HG03175 (cell line): ENCODE measurements around the gene CD226.
"Not testable (repeated sequence)": the region's sequence is repeated elsewhere in the genome, so short reads cannot be mapped to it uniquely, and the experiment has no call there.

Source experiments
- ATAC-seq: cut with Tn5 transposase; IDR thresholded peaks from one replicate; pipeline ENCODE4 v1.9.1; 2021; ENCODE audit warnings: mild to moderate bottlenecking, moderate library complexity; ENCODE audit not compliant: unreplicated experiment

The CD226 gene

DNA sequence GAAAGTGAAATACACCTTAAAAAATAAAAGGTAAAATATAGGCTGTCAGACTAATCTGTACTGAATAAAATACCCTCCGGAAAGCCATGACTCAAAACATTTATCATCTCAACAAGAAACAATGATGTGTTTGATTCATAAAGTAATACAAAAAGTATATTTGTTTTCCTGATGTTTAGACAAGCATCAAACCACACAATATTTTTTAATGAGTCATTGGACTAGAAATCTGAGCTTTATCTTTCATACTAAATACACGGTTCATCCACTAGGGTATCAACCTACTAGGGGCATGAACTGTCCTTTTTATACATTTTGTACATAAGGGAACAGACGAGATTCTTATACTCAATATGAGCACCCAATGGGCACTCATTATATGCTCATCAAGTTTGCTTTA, 31.3 kb downstream of the CD226 start:
- no peak for ATAC-seq

DNA sequence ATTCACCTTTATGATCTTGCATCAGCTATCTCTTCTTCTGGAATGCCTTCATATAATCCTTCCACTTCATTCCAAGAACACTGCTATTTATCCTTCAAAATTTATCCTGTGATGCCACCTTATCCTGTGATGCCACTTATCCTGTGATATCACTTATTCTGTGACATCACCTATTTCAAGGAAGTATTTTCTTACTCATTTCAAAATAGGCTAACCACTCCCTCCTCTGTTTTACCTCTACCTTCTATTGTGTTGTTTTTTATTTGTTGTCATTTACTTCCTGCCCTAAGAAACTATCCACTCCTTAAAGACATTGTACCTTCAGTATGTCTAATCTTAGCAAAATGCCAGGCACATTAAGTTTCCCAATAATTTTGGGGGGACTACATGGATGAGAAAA, 38.8 kb downstream of the CD226 start:
- no peak for ATAC-seq

DNA sequence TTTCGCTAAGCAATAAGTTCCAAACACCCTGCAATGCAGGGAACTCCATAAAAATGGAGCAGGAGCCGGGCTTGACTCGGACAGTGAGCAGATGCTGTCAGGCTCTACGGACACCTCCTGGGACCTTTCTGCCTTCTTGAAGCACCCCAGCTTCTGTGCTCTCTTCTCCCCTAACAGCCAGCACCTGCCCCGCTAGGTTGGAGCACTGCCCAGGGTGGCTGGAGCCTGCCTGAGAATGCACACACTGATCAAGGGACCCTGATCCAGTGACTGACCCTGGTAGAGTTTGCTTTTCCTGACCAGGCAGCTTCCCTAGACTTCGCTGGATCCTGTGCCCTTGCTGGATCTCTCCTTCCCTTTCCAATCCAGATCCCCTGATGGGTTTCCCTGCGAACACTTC, 40.9 kb downstream of the CD226 start:
- no peak for ATAC-seq

DNA sequence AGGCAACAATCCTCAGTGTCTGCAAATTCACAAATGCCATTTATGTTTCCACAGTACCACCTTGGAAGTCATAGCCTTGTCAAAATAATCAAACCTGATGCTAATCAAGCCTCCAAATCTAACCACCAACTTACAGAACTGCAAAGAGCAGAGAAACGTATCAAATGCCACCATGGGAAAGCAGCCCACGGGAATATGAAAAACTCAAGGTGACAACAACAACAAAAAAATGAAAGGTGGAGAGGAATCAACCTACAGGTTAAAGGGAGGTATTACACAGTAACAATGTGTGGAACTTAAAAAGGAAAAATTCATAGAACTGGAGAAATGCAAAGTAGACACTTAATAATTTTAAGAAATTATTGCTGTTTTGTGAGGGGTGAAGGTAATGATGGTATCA, 46.7 kb downstream of the CD226 start:
- ATAC-seq = no peak

DNA sequence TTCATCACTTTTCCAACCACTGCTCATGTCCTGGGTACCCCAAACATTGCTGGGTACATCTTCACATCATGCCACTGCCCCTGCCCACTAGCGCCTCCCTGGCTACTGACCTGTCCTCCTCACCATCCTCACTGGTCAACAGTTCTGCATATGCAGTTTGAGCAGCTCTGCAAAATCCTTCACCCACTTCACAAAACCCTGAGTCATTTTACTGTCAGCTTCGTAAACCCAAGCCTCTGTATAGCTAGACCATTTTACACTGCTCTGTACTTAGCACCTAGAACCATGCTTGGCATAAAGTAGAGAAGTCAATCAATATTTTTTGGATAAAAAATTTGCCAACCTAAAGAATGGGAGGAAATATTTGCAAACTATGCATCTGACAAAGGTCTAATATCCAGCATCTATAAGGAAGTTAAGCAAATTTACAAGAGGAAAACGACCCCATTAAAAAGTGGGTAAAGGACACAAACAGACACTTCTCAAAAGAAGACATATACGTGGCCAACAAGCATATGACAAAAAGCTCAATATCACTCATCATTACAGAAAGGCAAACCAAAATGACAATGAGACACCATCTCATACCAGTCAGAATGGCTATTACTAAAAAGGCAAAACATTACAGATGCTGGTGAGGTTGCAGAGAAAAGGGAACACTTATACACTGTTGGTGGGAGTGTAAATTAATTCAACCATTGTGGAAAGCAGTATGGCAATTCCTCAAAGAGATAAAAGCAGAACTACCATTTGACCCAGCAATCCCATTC, 48.3 kb downstream of the CD226 start:
- ATAC-seq = not testable (repeated sequence)

DNA sequence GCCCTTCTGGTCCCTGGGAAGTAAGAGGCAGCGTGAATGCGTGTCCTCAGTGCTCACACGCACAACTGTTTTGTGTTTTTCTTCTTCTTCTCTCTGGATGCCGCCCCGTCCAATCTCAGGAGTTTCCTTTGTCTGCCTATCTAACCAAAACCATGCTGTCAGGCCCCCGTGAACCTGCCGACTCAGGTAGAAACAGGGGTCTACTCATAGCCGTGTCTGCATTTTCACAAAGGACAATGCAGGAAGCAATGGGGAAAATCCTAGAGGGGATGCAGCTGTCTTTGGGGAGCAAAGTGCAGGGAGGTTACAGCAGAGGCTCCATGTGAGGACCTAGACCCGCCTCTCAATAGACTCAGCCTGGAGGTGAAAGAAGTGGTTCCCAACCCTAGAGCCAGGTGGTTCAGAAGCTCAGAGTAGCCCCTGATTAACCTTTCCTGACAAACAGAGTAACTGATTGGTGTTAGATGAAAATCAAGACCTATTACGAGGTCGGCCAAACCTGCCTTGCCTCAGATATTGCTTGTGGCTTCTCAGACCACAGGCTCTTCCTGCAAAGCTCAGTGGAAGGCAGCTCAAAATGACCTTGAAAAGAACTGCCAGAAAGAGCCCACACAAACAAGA, 49.3 kb downstream of the CD226 start:
- ATAC-seq = peak; percentile 34

DNA sequence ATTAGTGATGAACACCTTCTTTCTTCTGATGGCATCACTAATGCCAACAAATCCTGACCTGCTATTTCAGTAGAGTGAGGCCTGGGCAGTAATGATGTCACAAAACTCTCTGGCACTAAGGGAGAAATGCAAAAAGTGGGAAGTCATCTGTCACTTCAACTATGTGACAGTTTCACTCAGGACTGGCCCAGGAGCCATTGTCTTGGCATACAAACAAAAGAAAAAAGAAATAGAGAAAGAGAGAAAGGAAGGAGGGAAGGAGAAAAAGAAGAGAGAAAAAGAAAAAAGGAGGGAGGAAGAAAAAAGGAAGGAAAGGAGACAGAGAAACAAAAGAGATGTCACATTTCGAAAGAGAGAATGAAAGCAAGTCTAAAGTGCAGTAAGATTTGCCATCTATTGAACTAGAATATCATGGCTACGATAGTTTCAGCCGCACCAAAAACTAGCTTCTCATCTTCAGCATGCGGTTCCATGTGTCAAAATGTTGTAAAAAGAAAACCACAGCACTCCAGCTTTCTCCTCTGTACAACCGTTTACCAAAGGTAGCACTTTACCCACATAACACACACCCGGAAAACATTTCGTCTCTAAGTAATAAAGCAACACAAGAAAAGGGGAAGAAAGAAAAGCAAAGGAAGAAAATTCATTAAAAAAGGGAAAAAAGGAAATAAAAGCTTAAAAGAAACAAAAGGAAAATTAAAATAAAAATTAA, 50.1 kb downstream of the CD226 start:
- ATAC-seq = peak; percentile 28

DNA sequence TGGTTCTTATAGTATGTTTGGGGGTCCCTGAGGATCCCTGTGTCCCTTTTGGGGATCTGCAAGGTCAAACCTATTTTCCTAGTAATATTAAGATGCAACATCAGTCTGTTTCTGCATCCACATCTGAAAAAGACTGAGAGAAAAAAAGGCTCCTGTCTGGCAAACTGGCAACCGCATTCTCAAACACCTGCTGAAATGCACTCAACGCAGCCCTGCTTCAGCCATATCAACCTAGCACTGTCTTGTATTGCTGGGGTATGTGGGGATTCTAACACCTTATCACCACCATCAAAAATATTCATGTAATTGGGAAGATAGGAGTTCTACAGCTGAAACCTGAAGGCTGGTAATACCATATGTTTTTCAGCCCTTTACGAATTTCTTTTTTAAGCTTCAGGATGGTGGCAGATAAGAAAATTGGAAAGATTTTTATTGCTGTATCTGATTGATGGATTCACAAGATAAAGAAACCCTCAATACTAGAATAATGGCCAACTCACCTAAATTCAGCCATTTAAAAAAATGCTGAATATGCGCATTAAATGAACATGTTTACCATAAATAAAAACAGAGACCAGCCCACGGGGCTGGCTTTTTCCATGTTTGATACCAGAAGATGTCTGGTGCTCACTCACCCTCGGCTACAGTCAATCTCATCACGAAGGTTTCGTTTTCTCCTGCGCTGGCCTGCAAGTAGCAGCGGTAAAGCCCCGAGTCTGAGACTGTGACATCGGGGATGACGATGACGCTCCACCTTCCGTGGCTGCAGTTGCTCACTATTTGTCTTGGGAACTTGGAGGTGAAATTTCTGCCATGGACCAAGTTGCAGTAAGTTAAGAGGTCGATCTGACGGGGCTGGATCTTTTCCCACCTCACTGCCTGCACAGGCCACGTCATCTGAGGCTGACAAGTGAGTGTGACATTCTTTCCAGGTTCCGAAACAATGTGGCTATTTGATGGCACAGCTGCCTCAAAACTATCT, 52.3 kb downstream of the CD226 start:
- ATAC-seq = no peak

DNA sequence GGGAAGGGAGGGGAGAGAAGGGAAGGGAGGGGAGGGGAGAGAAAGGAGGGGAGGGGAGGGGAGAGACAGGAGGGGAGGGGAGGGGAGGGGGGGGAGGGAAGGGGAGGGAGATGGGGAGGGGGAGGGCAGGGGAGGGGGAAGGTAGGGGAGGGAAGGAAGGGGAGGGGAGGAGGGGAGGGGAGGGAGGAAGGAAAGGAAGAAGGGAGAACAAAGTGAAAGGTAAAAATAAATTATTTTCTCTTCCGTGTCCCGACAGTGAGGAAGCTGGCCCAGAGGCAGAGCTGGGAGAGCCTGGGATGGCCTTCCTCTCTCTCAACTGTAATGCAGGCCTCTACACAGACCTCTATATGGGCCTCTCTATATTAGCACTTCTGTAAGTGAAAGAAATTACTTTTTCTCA, 53.2 kb downstream of the CD226 start:
- ATAC-seq = no peak

DNA sequence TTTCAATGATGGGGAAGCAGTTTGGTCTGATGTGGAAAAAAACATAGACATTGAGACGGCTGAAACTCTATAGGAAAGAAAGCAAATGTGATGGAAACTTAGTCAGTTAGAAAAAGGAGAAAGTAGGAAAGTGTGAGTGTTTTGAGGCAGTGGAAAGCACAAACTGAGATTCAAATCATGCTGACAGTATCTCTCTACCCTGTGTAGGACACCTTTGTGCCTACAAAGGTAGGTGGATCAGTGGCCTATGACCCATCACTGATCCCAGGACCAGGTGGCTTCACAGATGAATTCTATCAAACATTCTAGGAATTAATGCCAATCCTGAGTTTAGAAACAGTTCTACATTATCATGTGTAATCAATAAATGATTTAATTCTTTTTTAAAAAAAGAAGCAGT, 57.1 kb downstream of the CD226 start:
- no peak for ATAC-seq

DNA sequence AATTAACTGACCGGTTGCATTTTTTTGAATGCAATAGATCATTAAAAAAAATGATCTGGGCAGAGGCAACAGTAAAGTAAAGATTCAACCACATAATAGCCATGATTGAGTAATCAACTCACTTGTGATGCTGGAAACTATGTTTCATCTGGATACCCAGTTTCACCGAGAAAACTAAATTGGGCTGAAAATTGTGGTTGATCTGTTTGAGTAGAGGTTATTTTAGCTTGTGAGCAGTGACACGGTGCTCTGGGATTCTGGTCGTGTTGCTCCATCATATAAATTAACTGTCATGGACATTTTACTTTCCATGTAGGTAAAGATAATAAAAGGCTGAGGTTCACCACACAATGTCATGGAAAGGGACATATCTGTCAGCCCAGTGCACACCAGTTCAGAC, 58.7 kb downstream of the CD226 start:
- no peak for ATAC-seq

DNA sequence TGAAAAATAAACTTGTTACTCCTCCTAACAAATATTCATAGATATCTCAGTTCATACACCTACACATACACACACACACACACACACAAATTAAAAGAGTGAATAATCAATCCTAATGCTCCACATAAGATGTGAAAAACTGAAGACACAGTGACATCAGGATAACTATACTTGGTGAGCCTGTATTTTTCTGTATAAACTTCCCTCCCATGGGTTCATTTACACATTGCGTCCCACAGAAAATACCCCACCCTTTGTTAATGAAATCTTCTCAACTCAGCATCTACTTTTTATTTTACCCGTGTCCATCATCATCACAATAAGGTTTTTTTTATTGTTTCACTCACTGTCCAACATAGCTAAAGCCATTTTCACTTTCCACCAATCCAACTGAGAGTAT, 60.4 kb downstream of the CD226 start:
- ATAC-seq = no peak

DNA sequence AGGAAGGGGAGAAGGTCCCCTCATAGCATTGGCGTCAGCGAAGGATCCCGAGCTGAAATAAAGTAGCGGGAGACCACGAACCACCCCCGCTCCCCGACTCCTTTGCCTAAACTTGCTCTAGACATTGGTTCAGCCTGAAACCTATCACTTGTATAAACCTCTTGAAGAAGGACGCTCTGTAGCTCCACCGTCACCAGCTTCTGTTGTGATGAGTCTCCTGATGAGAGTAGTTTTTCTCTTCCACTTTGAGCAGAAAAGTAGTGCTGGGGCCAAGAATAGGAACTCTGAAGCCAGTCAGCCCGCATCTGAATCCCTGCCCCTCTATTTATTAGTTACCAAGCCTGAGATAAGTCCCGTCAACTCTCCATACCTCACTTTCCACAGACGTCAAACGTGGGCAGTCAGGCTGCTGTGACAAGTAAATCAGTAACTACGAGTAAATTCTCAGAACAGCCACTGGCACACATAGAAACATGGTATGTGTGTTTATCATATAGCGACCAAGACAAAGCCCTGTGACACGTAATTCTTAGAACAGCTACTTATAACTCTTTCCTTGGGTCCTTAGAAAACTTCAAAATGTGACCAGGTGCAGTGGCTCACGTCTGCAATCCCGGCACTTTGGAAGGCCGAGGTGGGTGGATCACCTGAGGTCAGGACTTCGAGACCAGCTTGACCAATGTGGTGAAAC, 61.7 kb downstream of the CD226 start:
- ATAC-seq = peak; percentile 88

DNA sequence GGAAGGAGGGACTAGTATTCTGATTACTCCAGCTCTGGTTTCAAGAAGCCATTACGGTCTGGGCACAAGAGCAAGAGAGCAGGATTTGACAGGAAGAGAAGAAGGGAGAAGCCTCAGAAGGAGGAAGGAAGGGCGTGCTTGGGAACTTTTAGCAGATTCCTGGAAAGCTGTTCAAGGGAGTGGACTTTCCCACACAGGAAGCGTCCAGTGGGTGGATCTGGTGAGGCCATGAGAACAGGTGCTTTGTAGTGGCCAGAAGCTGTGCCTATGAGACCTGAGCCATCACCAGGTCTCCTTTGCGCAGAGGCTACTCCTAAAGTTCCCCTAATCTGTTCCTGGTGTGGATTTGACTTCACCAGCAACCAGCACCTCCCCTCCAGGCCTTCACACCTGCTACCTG, 62.3 kb downstream of the CD226 start:
- no peak for ATAC-seq

DNA sequence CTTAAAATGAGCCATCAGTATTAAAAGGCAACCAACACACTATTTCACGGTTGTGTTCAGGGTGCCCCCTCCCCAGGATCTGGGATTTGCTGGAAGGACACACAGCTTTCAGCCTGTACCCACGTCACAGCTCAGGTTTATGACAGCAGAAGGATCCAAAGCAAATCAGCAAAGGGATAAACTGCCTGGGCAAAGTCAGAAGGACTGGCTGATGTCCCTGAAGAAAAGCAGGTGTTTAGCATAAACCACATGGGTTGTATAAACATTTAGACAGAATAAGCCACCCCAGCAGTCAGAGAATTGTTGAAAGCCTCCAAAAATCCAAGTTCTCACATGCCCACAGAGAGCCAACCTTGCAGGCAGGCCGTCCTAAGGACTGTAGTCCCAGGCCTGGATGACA, 63.9 kb downstream of the CD226 start:
- no peak for ATAC-seq

DNA sequence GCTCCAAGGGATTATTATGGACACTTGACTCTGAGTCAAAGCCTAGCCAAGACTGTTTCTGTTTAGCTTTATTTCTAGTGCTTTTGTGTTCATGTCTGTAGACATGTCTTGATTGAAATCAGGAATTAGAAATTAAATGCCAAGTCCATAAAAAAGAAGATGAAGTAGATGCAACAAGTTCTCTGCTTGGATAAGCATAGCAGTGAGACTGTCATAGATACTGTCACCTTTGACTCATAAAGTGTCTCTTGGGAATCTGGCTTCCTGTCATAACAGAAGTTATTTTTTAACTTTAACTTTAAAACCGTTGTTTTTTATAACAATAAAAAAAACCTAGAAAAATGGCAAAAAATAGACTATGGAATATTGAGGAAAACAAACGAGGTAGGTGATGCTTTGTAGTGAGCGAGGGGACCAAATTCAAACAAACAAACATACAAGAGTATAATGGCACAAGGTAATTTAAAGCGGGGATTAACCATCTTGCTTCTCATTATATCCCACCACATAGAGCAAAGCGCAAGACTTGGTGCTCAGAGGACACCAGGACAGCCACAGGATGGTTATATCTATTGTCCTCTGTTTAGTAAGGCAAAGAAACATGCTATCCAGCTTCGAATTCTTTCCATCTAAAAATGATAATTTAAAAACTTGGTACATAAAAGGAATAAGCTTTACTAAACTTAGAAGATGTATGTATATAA, 64.6 kb downstream of the CD226 start:
- peak; percentile 41 for ATAC-seq

DNA sequence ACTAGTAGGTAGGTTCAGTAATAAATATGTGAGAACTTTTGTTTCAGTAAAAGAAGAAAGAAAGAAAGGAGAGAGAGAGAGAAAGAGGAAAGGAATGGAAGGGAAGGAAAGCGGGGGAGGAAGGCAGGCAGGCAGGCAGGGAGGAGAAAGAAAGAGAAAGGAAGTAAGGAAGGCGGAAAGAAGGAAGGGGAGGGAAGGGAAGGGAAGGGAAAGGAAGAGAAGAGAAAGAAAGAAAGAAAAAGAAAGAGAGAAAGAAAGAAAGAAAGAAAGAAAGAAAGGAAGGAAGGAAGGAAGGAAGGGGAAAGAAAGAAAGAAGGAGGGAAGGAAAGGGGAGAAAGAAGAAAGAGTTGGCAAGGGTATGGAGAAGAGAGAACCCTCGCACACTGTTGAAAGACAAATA, 67.6 kb downstream of the CD226 start:
- no peak for ATAC-seq

DNA sequence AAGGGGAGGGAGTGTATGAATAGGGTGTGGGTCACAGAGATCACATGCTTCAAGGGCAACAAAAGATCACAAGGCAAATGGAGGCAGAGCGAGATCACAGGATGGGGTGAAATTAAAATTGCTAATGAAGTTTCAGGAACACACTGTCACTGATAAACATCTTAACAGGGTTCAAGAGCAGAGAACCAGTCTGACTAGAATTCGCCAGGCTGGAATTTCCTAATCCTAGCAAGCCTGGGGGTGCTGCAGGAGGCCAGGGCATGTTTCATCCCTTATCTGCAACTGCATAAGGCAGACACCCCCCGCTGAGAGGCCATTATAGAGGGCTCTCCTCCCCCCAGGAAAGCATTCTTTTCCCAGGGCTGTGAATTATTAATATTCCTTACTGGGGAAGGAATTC, 68.6 kb downstream of the CD226 start:
- not testable (repeated sequence) for ATAC-seq

DNA sequence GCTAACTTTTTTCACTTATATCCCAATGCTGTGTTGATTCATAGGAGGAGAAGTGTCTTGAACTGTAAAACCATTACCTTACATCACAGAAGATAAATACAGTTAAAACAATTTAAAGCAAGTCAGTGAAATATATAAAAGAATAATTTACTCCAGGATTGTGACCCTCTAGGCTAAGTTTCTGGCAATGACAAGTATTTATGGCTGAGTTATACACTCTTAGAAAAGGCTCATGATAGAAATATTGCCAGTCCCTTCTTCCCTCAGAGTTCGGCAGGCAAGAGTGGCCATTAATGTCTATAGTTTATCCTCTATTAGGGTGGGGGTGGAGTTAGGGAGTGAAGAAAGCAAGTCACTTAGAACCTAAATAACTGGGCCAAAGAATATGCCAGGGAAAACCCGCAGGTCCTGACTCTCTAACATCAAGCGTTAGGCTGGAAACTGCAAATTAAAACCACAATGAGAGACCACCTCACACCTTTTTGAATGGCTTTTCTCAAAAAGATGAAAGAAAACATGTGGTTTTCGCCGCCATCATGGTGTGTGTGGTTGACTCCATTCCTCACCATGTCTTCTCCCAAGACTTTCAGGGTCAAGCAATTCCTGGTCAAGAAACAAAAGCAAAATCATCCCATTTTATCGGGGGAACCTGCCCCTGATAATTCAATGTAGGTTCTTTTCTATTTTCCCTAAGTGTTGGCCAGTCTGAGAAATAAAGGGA, 69.3 kb downstream of the CD226 start:
- no peak for ATAC-seq
